Measurements from ENCODE around the gene CYP8B1.

GRCh38 chr3:42855547-42856380 lies 19.9 kb downstream of the CYP8B1 start:
- no peak for TF ChIP-seq CTCF (IDR thresholded peaks at IDR 0.05)
- TF ChIP-seq POLR2A (IDR thresholded peaks at IDR 0.05): no peak

All from esophagus squamous epithelium (tissue), 4 donors.